K562 (cell line): ENCODE measurements around the gene PAFAH1B1. TPM values are rescaled to one million over a fixed set of nuclear protein-coding genes. Genes with fewer than 3 reads are reported as not detected.

Experiments used
- HNRNPLL ChIP-seq: fragments of 200-400 bp; formaldehyde crosslinking; IDR thresholded peaks from 2 replicates; pipeline ENCODE4 v1.6.1; 2017; ENCODE audit warnings: low read length, low read depth, mild to moderate bottlenecking; ENCODE audit not compliant: poor library complexity, severe bottlenecking
- MIER1 ChIP-seq: fragments of 450-650 bp; IDR thresholded peaks from 2 replicates; pipeline ENCODE4 v1.6.1; 2016; ENCODE audit warnings: antibody characterized with exemption, mild to moderate bottlenecking, low read depth
- PHB2 ChIP-seq: fragments of 450-650 bp; IDR thresholded peaks from 2 replicates; pipeline ENCODE4 v1.6.1; 2017; ENCODE audit warnings: low read depth
- SMAD2 ChIP-seq: fragments of 150-350 bp; IDR thresholded peaks from 2 replicates; pipeline ENCODE4 v1.6.1; 2014; ENCODE audit warnings: low read depth, mild to moderate bottlenecking, low read length
- TARDBP ChIP-seq: fragments of 450-650 bp; IDR thresholded peaks from 2 replicates; pipeline ENCODE4 v1.6.1; 2016
- WHSC1 ChIP-seq: IDR thresholded peaks from one replicate; pipeline ENCODE4 v1.6.1; 2012; ENCODE audit warnings: low read length, control low read depth, inconsistent platforms
- ZBTB40 ChIP-seq, 2 experiments: fragments of 450-650 bp in 1 of 2; sonication (generic) in 1 of 2; formaldehyde crosslinking in 1 of 2; IDR thresholded peaks; 2 replicates each; pipeline versions ENCODE4 v1.7.1 to v1.9.0; 2016 to 2022; ENCODE audit warnings: inconsistent platforms in 1 of 2, mild to moderate bottlenecking in 1 of 2, missing genetic modification reagents in 1 of 2
- ZNF24 ChIP-seq: fragments of 450-650 bp; IDR thresholded peaks from 2 replicates; pipeline ENCODE4 v1.6.1; 2016
- ZNF318 ChIP-seq, 2 experiments: fragments of 450-650 bp; IDR thresholded peaks; 2 replicates each; pipeline ENCODE4 v1.6.1; 2016; ENCODE audit warnings: mild to moderate bottlenecking in 2 of 2, borderline replicate concordance in 1 of 2, low read depth in 1 of 2, moderate library complexity in 1 of 2
- ZNF347 ChIP-seq: fragments of 450-650 bp; formaldehyde crosslinking; IDR thresholded peaks from 2 replicates; pipeline ENCODE4 v1.4.0; 2020; ENCODE audit warnings: low read depth, mild to moderate bottlenecking, moderate library complexity
- ZNF583 ChIP-seq: fragments of 250-450 bp; sonication (Bioruptor Pico); IDR thresholded peaks from 2 replicates; pipeline ENCODE4 v1.4.0; 2020
- polyA plus RNA-seq, 8 experiments: library from polyadenylated mRNA; depleted of rRNA in 4 of 8; stranded (reverse) in 5 of 8; unstranded in 3 of 8; fragments of >200 nt; fragmentation: Nextera tagmentation in 2 of 8; fragmentation: Illumina TruSeq in 1 of 8; extraction: Ambion mirVana in 2 of 8; extraction: Trizol in 1 of 8; gene quantifications; 2 replicates each; pipeline versions ENCODE4 v1.2.1 to v1.2.3, GENCODE V29; 2011 to 2014; ENCODE audit warnings: inconsistent platforms in 1 of 8, missing spikeins in 1 of 8
- total RNA-seq, 7 experiments: library from RNA; depleted of rRNA in 6 of 7; stranded (reverse); fragments of >200 nt in 6 of 7; fragmentation: Illumina TruSeq in 2 of 7; extraction: Trizol in 2 of 7; gene quantifications; 2 replicates each; pipeline versions ENCODE4 v1.2.1 to v1.2.3, GENCODE V29; 2011 to 2021; ENCODE audit warnings: low replicate concordance in 1 of 7

PAFAH1B1 gene
- total and polyA plus RNA-seq, 9 of the 15 experiments (the other 6 are each of a cell fraction or from before 2014, with no cell fraction given): 23.3 to 66.4 (median 40.2) TPM

- no peak for TF ChIP-seq MIER1
- no peak for TF ChIP-seq PHB2
- no peak for TF ChIP-seq TARDBP
- TF ChIP-seq ZNF583: no peak
- TF ChIP-seq HNRNPLL: no peak
- no peak for TF ChIP-seq ZNF24
- TF ChIP-seq ZNF318 (IDR thresholded peaks at IDR 0.05; ENCODE audit: borderline replicate concordance in 1 of 2, low read depth in 1 of 2): no peak
- no peak for TF ChIP-seq ZNF347
- no peak for TF ChIP-seq ZBTB40 (IDR thresholded peaks at IDR 0.05)
- TF ChIP-seq ZBTB40 (CRISPR knock-in tag; IDR thresholded peaks at IDR 0.05): no peak
- no peak for TF ChIP-seq WHSC1
- TF ChIP-seq SMAD2: no peak
These were observed 2.3 kb upstream of the PAFAH1B1 start (continued) for GRCh38 chr17:2591040-2591640.
